HuH-7.5 (cell line): ENCODE results near the gene PTPRN.
"Not testable (repeated sequence)": the region's sequence is repeated elsewhere in the genome, so short reads cannot be mapped to it uniquely, and the experiment has no call there.

Source experiments
- DNase-seq: peaks from one replicate; pipeline ENCODE4 v3.0.0; 2011; ENCODE audit warnings: low spot score

The PTPRN gene

GRCh38 chr2:219270055-219270372 is 39.2 kb downstream of the PTPRN start:
- DNase-seq, result no peak

GRCh38 chr2:219269362-219270054 is 39.7 kb downstream of the PTPRN start:
- no peak for DNase-seq

DNA sequence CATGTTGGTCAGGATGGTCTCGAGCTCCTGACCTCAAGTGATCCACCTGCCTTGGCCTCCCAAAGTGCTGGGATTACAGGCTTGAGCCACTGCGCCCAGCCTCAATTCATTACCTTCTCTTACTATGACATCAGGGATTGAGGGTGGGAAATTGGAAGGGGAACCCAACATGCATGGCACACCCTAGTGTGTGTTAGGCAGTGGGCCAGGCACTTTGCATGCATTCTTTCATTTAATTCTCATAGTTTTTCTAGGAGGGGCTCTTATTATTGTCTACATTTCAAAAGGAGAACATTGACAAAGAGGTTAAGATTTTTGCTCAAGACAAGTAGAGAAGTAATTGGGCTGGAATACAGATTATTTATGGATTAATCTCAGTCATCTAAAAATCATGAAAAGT is 40.9 kb downstream of the PTPRN start:
- DNase-seq, result no peak

- DNase-seq, result no peak
Measured at GRCh38 chr2:219266886-219267285, 42.3 kb downstream of the PTPRN start.

DNA sequence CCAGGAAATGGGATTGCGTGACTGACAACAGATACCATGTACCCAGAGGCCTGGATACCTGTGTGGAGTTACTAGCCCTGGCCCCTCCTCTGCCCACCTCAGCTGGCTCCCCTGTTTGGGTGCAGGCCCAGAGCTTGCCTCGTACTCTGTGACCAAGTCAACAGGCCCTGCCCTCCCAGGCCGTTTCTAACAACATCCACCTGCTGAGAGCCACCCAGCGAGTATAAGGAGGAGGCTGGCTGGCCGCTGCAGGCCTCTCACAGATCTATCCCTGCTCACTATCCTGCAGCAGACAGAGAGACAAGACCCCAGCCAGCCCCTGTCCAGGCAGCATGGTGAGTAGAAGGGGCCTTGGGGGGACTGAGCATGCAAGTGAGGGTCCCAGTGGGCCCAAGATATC is 43.0 kb downstream of the PTPRN start:
- DNase-seq, result no peak

DNA sequence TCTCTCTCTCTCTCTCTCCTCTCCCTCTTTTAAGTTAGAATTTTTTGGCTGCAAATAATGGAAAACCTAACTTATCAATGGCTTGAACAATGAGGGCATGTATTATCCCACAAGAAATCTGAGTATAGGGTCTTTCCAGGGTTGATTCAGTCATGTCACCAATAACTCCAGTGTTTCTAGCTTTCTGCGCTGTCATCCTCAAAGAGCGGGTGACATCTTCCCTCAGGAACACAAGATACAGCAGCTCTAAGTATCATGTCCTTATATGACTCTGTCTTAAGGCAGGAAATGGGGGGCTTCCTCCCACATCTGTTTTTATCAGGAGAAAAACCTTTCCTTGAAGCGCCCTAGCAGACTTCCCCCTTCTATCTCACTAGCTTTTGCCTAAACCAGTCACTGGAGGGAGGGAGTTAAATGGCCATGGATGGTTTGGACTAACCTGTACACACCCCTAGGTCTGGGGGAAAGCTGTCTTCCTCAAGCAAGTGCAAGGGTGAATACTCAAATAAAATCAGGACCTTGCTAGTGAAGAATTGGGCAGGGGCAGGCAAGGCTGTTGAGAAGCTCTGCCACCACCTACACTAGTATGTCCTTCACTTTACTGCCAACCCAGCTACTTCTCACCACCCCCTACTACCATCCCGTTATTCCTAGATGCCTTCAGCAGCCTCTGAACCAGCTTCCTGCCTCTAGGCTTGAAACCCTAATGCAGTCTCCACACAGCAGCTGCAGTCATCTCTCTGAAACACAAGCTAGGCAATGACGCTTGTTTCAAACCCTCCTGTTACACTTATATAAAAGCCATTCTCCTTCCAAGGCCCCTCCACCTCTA is 48.0 kb downstream of the PTPRN start:
- DNase-seq, result no peak

DNA sequence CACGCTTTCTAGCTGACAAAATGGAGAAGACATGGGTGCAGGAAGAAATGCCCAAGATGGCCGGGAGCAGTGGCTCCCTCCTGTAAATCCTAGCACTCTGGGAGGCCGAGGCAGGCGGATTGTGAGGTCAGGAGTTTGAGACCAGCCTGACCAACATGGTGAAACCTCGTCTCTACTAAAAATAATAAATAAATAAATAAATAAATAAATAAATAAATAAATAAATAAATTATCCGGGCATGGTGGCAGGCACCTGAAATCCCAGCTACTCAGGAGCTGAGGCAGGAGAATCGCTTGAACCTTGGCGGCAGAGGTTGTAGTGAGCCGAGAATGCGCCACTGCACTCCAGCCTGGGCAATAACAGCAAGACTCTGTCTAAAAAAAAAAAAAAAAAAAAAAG is 50.3 kb downstream of the PTPRN start:
- DNase-seq, result not testable (repeated sequence)

DNA sequence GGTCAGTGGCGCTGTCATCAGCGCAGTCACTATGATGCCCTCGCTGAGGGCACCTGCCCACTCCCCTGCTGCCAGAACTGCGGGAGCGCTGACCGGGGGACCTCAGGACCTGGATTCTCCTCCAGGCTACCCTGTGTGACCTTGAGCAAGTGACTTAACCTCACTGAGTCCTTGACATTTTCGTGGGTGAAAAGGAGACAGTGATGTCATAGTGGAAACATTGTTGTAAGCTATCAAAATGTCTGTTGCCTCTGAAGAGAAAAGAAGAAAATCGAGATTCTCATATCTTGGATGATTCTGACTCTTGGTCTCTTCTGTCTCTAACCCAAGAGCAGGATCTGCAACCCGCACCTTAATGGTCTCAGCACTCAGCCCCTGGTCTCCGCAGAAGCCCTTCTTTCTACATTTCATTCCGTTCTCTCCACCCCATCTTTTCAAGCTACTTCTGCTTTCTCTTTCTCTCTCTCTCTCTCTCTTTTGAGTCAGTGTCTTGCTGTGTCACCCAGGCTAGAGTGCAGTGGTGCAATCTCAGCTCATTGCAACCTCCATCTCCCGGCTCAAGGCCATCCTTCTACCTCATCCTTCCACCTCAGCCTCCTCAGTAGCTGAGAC is 54.5 kb downstream of the PTPRN start:
- DNase-seq, result no peak

- peak; percentile 91 for DNase-seq
Measured at GRCh38 chr2:219253753-219254589, 55.2 kb downstream of the PTPRN start, which contains the start of gene TUBA4A. Gene TUBA4A (minus strand): TSS chr2:219253918. CDS start chr2:219253858, 60 bp downstream.

- no peak for DNase-seq
Measured at GRCh38 chr2:219252900-219253752, 56.1 kb downstream of the PTPRN start, which contains the start of gene TUBA4B. Gene TUBA4B (plus strand): TSS chr2:219253243. CDS start chr2:219253408, 165 bp downstream.

DNA sequence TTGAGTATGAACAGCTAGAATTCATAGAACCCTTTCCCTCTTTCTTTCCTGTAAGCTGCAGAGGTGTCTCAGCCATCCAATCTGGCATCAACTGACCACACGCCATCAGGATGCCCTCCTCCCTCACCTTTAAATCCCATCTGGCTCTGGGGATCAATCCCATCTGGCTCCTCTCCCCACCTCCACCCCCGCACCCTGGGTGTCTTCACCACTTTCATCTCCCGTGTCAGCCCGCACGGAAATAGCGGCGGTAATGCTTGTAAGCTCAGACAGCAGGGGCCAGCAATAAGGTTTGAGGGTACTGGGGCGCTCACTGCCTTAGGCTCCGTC is 56.7 kb downstream of the PTPRN start:
- no peak for DNase-seq

DNA sequence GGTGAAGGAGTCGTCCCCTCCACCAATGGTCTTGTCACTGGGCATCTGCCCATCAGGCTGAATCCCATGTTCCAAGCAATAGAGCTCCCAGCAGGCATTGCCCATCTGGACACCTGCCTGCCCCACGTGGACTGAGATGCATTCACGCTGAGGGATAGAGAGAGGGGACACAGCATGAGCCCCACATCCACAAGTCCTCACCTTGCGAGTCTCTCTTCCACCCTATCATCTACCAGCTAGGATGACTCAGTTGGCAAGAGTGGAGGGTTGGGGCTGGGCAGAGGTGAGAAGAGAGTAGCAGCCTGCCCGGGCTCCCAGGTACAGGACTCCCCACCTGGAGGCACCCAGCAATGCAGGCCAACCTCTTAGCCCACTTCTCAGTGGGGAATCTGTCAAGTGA is 57.1 kb downstream of the PTPRN start:
- DNase-seq, result no peak

DNA sequence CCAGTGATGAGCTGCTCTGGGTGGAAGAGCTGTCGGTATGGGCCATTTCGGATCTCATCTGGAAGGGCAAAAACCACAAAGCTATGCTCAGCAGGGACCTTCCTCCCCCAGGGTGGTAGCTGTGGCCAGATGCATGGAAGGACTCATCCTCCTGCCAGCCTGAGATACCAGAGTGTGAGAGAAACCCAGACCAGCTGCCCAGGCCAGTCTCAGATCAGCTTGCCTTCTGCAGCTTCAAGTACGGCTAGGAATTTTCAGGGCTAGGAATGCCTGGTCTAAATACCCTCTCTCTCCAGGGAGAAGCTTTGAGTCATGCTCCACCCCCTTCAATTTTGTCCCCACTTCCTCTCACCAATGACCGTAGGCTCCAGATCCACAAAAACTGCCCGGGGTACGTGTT is 57.5 kb downstream of the PTPRN start:
- no peak for DNase-seq

- DNase-seq, result no peak
Measured at GRCh38 chr2:219250049-219250781, 59.0 kb downstream of the PTPRN start.

DNA sequence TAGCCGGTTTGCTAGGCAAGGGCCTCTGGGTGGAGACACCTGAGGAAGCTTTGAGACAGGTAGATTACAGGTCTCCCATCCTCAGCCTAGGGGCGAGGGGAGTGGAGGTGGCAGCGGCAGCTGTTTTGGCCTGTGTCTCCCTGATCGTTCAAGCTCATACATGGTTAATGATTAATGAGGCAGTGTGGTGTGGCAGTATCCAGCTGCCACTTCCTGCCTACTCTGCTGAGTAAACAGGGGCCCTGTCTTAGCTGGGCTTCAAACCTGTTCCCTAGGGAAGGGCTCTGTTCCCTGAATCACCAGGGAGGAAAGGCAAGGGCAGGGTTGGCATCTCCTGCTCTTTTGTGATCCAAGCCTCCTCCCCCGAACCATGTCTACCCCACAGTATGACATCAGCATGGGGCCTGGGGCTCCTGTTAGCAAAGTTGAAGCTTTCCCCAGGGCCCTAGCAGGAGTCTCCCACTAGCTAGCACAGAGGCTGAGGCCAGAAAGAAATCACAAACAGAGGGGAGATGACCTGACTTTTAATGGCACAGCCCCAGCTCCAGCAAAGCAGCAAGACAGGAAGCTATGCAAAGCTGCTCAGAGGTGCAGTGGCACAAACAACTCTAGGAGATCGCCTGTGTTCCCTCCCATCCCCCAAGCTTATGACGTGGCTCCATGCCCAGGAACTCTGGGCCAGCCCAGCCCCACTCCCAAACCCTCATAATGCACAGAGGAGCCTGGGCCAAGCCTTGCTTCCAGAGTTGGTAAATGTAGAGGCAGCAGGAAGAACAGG is 59.8 kb downstream of the PTPRN start:
- DNase-seq, result peak; percentile 76

- DNase-seq, result no peak
Measured at GRCh38 chr2:219248845-219249202, 60.4 kb downstream of the PTPRN start.

- no peak for DNase-seq
Measured at GRCh38 chr2:219247678-219248642, 61.2 kb downstream of the PTPRN start.

GRCh38 chr2:219246559-219246958 is 62.6 kb downstream of the PTPRN start:
- DNase-seq, result no peak

- DNase-seq, result no peak
Measured at GRCh38 chr2:219245899-219246230, 63.3 kb downstream of the PTPRN start.
